Islet precursor cell (in vitro differentiated cells): Measurements from ENCODE around the gene APCDD1L.
A peak's percentile ranks its signal among the peaks of the same experiment; 100 is the strongest.

ENCODE experiments used
- DNase-seq: peaks from one replicate; pipeline ENCODE4 v3.0.0-alpha.2; 2018

The APCDD1L gene

GRCh38 chr20:58513580-58514285 is 1.5 kb downstream of the APCDD1L start:
- no peak for DNase-seq

- DNase-seq = no peak
Measured at GRCh38 chr20:58512808-58513552, 2.2 kb downstream of the APCDD1L start.

GRCh38 chr20:58511861-58512260 is 3.3 kb downstream of the APCDD1L start:
- no peak for DNase-seq

- no peak for DNase-seq
Measured at GRCh38 chr20:58511364-58511763, 3.8 kb downstream of the APCDD1L start.

GRCh38 chr20:58510921-58511320 is 4.3 kb downstream of the APCDD1L start:
- DNase-seq = no peak

- no peak for DNase-seq
Measured at GRCh38 chr20:58508762-58509395, 6.3 kb downstream of the APCDD1L start.

GRCh38 chr20:58506999-58507398 is 8.2 kb downstream of the APCDD1L start:
- peak; percentile 23 for DNase-seq

- peak; percentile 11 for DNase-seq
Measured at GRCh38 chr20:58504566-58504965, 10.6 kb downstream of the APCDD1L start.

- peak; percentile 12 for DNase-seq
Measured at GRCh38 chr20:58503668-58504067, 11.5 kb downstream of the APCDD1L start.

GRCh38 chr20:58500256-58500655 is 14.9 kb downstream of the APCDD1L start:
- no peak for DNase-seq

GRCh38 chr20:58498470-58499068 is 16.6 kb downstream of the APCDD1L start:
- DNase-seq = no peak

GRCh38 chr20:58497724-58498469 is 17.3 kb downstream of the APCDD1L start:
- DNase-seq = no peak

GRCh38 chr20:58497076-58497641 is 18.0 kb downstream of the APCDD1L start:
- DNase-seq = no peak

GRCh38 chr20:58496429-58496769 is 18.8 kb downstream of the APCDD1L start:
- DNase-seq = no peak

GRCh38 chr20:58495623-58496428 is 19.4 kb downstream of the APCDD1L start:
- DNase-seq = no peak

- DNase-seq = no peak
Measured at GRCh38 chr20:58494923-58495622, 20.1 kb downstream of the APCDD1L start.

- no peak for DNase-seq
Measured at GRCh38 chr20:58492795-58493524, 22.2 kb downstream of the APCDD1L start.

GRCh38 chr20:58492074-58492718 is 23.0 kb downstream of the APCDD1L start:
- no peak for DNase-seq

- DNase-seq = no peak
Measured at GRCh38 chr20:58486207-58486606, 29.0 kb downstream of the APCDD1L start.

- no peak for DNase-seq
Measured at GRCh38 chr20:58485393-58485792, 29.8 kb downstream of the APCDD1L start.
